ENCODE measurements around the gene LRATD1. TPM values are rescaled to one million over a fixed set of nuclear protein-coding genes. Genes with fewer than 3 reads are reported as not detected.

LRATD1 gene
- total RNA-seq, 3 donors from 2014 or later = 59.5 to 157 (median 139) TPM

DNA sequence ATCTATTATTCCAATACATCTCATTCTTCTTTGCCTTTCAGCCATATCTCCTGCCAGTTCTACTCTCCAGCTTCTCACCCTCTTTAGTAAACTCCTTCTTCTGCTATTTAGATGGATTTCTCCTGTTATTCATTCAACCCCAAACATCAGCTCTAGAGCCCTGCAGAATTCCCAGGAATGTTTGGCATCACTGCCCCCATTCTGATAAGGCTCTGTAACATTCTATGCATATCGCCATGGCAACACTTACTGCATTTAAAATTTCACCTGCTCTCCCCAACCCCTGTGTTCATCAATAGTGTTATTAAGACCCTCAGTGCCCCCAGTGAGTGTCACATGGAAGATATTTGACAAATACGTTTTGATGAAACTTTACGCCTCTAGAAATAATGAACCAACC lies 28.6 kb downstream of the LRATD1 start:
- intact Hi-C loops (cut with DNase I, micrococcal nuclease) = no loop called here
- Histone ChIP-seq H3K9me3 (no peaks in the 10 kb centered on the region), H3K36me3 (ENCODE audit: low read depth) (no peaks in the 10 kb centered on the region), H3K4me3 (no peak overlapping the region), H3K4me1 (ENCODE audit: low read depth) (no peaks in the 10 kb centered on the region)
- no peak for ATAC-seq
- no peak for DNase-seq
- TF ChIP-seq, protein P1, sequence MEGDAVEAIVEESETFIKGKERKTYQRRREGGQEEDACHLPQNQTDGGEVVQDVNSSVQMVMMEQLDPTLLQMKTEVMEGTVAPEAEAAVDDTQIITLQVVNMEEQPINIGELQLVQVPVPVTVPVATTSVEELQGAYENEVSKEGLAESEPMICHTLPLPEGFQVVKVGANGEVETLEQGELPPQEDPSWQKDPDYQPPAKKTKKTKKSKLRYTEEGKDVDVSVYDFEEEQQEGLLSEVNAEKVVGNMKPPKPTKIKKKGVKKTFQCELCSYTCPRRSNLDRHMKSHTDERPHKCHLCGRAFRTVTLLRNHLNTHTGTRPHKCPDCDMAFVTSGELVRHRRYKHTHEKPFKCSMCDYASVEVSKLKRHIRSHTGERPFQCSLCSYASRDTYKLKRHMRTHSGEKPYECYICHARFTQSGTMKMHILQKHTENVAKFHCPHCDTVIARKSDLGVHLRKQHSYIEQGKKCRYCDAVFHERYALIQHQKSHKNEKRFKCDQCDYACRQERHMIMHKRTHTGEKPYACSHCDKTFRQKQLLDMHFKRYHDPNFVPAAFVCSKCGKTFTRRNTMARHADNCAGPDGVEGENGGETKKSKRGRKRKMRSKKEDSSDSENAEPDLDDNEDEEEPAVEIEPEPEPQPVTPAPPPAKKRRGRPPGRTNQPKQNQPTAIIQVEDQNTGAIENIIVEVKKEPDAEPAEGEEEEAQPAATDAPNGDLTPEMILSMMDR (IDR thresholded peaks at IDR 0.05) = no peak

DNA sequence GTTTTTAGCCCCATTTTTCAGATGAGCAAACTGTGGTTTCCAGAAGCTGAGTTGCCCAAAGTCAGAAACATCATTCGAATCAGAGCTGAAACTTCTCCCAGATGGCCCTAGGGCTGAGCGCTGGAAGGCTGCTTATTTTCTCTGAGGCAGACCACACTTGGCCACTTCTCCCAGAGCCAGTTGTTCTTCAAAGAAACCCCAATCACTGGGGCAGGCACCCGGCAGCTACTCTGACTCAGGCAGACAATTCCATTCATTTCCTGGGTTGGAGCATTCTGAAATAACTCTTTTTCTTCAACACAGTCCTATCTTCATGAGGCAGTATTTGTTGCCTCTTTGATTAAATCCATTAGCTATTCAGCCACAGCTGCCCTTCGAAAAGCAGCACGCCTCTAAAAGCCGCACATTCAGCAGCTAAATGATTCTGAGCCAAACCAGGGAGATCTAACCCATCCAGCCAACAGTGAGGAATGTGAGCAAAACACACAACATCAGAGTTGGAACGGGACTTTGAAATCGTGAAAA lies 40.9 kb downstream of the LRATD1 start:
- Histone ChIP-seq H3K9me3 (no peaks in the 10 kb centered on the region), H3K4me3 (no peak overlapping the region), H3K36me3 (ENCODE audit: low read depth) (no peaks in the 10 kb centered on the region), H3K4me1 (ENCODE audit: low read depth) (no peaks in the 10 kb centered on the region)
- intact Hi-C loops (cut with DNase I, micrococcal nuclease) = no loop called here
- TF ChIP-seq, protein P1 (IDR thresholded peaks at IDR 0.05) = no peak
- ATAC-seq (no peak), DNase-seq (no peak)

DNA sequence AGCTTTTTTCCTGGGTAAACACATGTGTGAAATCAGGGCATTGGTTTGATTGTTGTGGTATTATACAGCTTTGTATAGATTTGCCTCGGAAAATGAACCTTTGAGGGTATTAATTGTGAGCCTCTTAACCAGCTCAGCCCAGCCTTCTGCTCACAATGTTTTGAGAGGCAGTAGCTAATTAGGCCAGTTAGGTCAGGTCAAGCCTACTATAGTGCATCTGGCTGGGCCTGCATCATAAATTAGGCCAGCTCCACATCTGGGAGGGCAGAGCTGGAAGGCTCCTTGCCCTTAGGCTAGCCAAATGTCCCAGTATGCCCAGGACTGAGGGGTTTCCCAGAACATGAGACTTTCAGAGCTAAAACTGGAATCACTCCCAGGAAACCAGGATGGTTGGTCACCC lies 43.0 kb downstream of the LRATD1 start:
- no peaks in the 10 kb centered on the region for H3K9me3 ChIP-seq
- intact Hi-C loops (cut with DNase I, micrococcal nuclease) = no loop called here

DNA sequence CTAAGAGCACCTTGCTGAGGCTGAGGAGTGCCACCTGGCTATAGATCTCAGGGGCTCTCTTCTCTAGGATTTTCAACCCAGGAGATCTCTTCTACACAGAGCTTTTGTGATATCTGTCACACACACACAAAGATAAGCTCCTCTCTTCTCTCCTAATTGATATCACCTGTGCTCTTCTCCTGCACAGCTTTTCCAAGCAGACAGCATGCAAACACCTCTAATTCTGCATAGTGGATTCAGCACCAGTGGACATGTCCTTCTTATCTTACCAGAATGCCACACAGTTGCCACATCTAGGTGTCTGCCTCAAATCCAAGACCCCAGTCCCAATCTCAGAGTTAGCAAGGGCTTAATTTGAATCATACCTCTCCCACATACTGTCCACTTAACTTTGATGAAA lies 43.9 kb downstream of the LRATD1 start:
- TF ChIP-seq, protein P1 (IDR thresholded peaks at IDR 0.05) = no peak
- Histone ChIP-seq H3K36me3 (ENCODE audit: low read depth) (no peaks in the 10 kb centered on the region), H3K9me3 (no peaks in the 10 kb centered on the region), H3K4me3 (no peak overlapping the region), H3K4me1 (ENCODE audit: low read depth) (no peaks in the 10 kb centered on the region)
- ATAC-seq = no peak
- no peak for DNase-seq
- intact Hi-C loops (cut with DNase I, micrococcal nuclease) = no loop called here

More for the DNA sequence above, 43.0 kb downstream of the LRATD1 start:
- ATAC-seq (no peak), DNase-seq (no peak)
- Histone ChIP-seq H3K36me3 (ENCODE audit: low read depth) (no peaks in the 10 kb centered on the region), H3K4me1 (ENCODE audit: low read depth) (no peaks in the 10 kb centered on the region), H3K4me3 (no peak overlapping the region)
- TF ChIP-seq, protein P1 (IDR thresholded peaks at IDR 0.05) = no peak

DNA sequence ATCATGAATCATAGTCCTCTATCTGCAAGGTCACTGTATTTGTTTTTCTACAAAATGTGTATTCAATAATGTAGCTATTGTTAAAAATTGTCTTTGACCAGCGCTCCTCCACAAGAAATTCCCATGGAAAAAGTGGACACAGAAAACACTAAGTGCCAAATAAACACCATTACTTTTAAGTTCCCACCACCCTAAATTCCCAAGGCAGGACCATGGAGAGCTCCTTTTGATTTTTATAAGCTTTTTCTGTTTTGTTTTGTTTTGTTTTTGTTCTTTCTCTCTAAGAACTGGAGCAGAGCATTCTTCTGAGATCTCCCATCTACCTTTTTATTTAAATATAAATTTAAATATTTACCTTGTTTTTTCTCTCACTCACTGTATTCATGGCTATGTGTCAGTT lies 44.5 kb downstream of the LRATD1 start:
- no peak for DNase-seq
- intact Hi-C loops (cut with DNase I, micrococcal nuclease) = no loop called here
- Histone ChIP-seq H3K36me3 (ENCODE audit: low read depth) (no peaks in the 10 kb centered on the region), H3K4me3 (no peak overlapping the region), H3K9me3 (no peaks in the 10 kb centered on the region), H3K4me1 (ENCODE audit: low read depth) (no peaks in the 10 kb centered on the region)
- ATAC-seq = no peak
- TF ChIP-seq, protein P1 (IDR thresholded peaks at IDR 0.05) = no peak

DNA sequence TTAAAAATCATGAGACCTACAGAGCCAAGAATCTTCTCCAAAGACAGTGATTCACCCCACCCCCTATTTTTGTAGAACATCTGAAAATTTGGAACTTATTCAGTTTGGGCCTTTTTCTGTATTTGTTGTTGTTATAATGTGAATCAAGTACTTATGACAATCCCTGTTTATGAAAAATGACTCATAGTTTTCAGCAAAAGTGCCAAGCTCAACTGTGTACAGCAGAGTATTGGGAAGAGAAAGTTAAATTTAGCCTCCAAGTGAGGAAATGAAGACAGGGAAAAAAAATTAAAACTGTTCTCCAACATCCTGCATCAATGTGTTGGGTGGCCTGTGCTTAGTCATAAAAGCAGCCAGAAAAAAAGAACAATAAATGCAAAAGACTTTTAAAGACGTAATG lies 46.2 kb downstream of the LRATD1 start:
- TF ChIP-seq, protein P1 (IDR thresholded peaks at IDR 0.05) = no peak
- intact Hi-C loops (cut with DNase I, micrococcal nuclease) = no loop called here
- DNase-seq = no peak
- peak; percentile 10 for ATAC-seq
- H3K4me1 ChIP-seq (ENCODE audit: low read depth) = no peaks in the 10 kb centered on the region
- H3K36me3 ChIP-seq (ENCODE audit: low read depth) = no peaks in the 10 kb centered on the region
- no peak overlapping the region for H3K4me3 ChIP-seq
- no peaks in the 10 kb centered on the region for H3K9me3 ChIP-seq
